Suprapubic skin (tissue), 3 donors: ENCODE data around the gene AQP5.

Experiments used
- CTCF ChIP-seq, 2 donors: fragments of 200-600 bp in 1 of 2; fragments of 450-650 bp in 1 of 2; sonication (generic) in 1 of 2; IDR thresholded peaks; one replicate each; pipeline ENCODE4 v1.5.1; 2016 to 2019; ENCODE audit warnings: antibody characterized with exemption in 2 of 2, mild to moderate bottlenecking in 1 of 2, moderate library complexity in 1 of 2
- EP300 ChIP-seq: sonication (generic); formaldehyde crosslinking; IDR thresholded peaks from one replicate; pipeline ENCODE4 v1.6.1; 2017; ENCODE audit warnings: antibody characterized with exemption

DNA sequence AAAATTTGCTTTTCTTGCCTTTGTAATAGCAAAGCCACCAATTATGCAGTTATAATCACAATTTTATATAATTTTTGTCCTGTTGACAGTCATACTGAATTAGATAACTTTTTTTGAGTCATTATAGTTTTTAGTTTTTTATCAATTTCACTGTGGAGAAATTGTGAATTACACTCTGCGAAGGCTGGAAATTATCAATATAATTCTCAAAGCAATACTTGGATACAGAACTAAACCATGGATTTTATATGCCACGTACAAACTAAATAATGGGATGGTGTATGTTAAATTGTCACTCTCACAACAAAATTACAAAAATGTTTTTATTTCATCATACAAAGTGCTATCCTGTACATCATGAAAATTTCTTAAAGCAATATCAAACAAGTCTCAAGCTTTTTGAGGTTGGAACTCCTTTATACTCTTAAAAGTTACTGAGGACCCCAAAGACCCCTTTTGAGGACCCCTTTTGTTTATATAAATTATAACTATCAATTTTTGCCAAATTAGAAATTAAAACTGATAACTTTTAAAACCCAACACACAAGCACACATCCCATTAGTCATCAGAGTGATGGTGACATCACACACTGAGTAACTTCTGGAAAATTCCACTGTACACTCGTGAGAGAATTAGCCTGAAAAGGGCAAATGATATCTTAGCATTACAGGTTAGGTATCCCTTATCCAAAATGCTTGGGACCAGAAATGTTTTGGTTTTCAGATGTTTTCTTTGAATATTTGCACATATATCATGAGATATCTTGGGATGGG is 31.0 kb upstream of the AQP5 start:
- no peak for TF ChIP-seq EP300
- TF ChIP-seq CTCF (IDR thresholded peaks at IDR 0.05): no peak
